NCI-H1092 treated with DMSO at 0.1 percent for 48 hours (cell line): ENCODE results near the gene ATP1B4.

ENCODE experiments used
- DNase-seq: peaks from one replicate; lab custom pipeline; 2025; lab: John Stamatoyannopoulos, UW

ATP1B4 gene

GRCh38 chrX:120377179-120377578, 15.3 kb downstream of the ATP1B4 start:
- DNase-seq, result no peak

- DNase-seq, result no peak
Observed at GRCh38 chrX:120377715-120378114, 15.8 kb downstream of the ATP1B4 start.

- DNase-seq, result no peak
Observed at GRCh38 chrX:120378570-120378969, 16.7 kb downstream of the ATP1B4 start.

- DNase-seq, result no peak
Observed at GRCh38 chrX:120379937-120380681, 18.2 kb downstream of the ATP1B4 start.

- DNase-seq, result peak; percentile 6
Observed at GRCh38 chrX:120380699-120381098, 18.8 kb downstream of the ATP1B4 start.

- DNase-seq, result no peak
Observed at GRCh38 chrX:120401301-120401700, 39.4 kb downstream of the ATP1B4 start.

- no peak for DNase-seq
Observed at GRCh38 chrX:120402369-120402768, 40.5 kb downstream of the ATP1B4 start.

- DNase-seq, result no peak
Observed at GRCh38 chrX:120406638-120407037, 44.7 kb downstream of the ATP1B4 start.

- DNase-seq, result no peak
Observed at GRCh38 chrX:120408168-120408567, 46.3 kb downstream of the ATP1B4 start.

GRCh38 chrX:120419463-120419862, 57.6 kb downstream of the ATP1B4 start:
- no peak for DNase-seq

GRCh38 chrX:120426599-120426998, 64.7 kb downstream of the ATP1B4 start:
- DNase-seq, result no peak

GRCh38 chrX:120428309-120428708, 66.4 kb downstream of the ATP1B4 start:
- DNase-seq, result no peak

GRCh38 chrX:120429776-120430540, 68.1 kb downstream of the ATP1B4 start:
- no peak for DNase-seq
